GM21390 (cell line): Measurements from ENCODE around the gene FAM184B.

Experiments
- ATAC-seq: cut with Tn5 transposase; IDR thresholded peaks from one replicate; pipeline ENCODE4 v1.9.1; 2021; ENCODE audit not compliant: unreplicated experiment

The FAM184B gene

DNA sequence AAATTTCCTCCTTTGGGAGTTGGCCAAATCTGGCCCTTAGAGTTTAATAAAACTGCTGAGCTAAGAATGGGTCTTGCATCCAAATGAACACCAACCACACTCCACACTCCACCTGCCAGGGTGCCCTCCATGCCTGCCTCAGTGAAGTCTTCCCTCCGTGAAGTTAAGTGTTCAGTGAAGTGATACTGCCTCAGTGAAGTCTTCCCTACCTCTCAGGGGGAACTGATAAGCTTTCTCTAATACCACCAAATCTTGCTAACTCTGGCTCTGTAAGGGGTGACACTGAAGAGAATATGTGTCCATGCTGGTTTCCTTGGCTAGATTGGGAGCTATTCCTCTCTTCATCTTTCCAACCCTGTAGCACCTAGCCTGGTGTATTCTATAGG, 139.0 kb downstream of the FAM184B start:
- ATAC-seq = no peak

DNA sequence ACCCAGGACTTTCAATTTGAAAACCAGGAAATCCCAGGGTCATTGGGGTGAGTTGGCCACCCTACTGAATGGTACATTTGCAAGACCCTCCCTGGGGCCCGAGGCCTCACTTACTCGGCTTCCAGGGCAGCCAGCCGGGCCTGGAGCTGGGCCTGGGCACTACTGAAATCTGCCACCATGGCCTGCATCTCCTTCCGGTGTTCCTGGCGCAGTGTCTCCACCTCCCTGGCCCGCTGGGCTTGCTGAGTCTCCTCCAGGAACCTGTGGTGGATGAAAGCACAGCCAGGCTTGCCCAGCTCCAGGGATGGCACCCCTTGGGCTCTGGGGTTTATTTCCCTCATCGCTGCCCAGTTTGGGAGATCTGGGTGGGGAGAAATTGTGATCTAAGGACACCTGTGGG, 142.3 kb downstream of the FAM184B start:
- no peak for ATAC-seq

DNA sequence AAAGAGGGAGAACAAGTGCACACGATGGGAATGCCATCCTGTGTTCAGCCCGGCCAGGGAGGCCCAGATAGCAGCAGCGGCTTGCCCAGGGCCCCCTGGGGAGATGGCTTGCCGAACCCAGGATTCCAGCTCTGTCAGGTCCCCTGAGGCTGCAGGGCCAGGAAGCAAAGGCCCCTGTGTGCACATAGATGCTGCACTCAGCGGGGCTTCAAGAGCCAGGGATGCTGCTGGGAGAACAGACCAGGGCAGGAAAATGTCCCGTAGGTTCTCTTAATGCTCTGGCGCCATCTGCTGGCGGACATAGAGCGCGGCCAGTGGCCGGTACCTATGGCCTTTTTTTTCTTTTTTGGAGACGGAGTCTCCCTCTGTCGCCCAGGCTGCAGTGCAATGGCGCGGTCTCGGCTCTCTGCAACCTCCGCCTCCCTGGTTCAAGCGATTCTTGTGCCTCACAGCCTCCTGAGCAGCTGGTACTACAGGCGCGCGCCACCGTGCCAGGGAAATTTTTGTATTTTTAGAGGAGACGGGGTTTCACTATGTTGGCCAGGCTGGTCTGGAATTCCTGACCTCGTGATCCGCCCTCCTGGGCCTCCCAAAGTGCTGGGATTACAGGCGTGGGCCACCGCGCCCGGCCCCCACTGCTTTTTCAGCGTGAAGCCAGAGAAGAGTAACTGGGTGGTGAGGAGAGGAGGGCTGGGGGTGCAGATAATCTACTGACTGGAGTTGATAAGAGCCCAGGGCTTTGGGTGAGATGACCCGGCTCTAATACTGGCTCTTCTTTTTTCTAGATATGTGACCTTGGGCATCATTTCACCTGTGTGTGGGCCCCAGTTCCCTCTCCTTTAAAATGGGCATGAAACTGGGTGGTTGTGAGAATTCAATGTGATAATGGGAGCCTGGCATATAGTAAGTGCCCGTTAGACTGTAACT, 144.5 kb downstream of the FAM184B start:
- peak; percentile 90 for ATAC-seq

DNA sequence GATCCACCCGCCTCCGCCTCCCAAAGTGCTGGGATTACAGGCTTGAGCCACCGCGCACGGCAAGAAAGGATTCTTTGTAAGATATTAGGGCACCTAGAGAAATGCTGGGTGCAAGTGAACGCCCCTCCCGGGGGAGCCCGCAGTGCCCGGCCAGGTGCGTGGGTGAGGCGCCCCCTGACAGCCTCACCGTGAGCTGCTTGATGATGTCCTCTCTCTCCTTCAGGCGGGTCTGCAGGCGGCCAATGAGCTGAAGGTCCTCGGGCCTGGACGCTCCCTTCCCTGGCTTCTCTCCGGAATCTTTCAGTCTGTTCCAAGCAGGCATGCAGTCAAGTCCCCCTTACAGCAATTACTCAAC, 145.1 kb downstream of the FAM184B start:
- ATAC-seq = peak; percentile 8

DNA sequence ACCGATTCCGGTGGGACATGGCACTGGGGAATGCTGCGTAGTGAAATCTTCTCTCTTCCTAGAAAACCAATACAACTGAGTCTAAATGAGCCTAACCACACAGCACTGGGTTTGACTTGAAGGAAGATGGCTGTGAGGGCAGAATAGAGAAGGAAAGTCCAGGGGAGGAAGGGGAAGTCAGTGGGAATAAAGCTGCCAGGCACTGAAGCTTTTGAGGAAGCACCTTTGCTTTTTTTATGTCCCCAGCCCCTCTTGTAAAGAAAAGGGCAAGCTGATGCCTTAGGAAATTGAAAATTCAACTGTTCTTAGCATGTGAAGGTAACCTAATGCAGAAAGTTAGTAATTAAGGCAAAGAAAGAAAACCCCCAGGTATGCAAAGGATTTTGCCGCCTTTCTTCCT, 146.4 kb downstream of the FAM184B start:
- no peak for ATAC-seq

DNA sequence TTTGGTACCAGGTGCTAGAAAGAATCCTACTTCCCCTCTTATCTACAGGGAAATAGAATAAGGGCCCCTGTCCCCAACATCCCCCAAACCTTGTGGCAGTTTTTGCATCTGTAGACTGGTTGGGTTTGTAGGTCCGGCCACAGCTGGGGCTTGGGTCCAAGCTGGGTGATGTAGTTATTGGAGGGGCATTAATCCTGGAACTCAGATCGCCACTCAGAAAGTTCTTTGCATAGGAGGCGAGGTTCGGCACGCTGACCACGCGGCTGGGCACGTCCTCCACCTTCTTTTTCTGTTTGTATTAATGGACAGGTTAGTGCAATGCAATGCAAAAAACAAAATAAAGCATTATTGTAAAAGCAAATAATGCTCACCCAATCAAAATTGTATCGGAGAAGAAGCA, 147.8 kb downstream of the FAM184B start:
- no peak for ATAC-seq

DNA sequence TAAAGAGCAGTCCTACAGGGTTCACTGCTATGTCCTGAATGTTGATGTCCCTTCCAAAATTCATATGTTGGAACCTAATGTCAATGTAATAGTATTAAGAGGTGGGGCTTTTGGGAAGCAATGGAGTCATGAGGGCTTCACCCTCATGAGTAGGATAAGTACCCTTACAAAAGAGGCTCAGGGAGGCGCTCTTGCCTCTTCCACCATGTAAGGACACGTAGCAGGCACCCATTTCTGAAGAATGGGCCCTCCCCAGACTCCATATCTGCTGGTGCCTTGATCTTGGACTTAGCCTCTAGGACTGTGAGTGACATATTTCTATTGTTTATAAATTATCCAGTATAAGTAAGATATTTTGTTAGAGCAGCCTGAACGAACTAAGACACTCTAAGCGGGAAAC, 151.2 kb downstream of the FAM184B start:
- no peak for ATAC-seq

DNA sequence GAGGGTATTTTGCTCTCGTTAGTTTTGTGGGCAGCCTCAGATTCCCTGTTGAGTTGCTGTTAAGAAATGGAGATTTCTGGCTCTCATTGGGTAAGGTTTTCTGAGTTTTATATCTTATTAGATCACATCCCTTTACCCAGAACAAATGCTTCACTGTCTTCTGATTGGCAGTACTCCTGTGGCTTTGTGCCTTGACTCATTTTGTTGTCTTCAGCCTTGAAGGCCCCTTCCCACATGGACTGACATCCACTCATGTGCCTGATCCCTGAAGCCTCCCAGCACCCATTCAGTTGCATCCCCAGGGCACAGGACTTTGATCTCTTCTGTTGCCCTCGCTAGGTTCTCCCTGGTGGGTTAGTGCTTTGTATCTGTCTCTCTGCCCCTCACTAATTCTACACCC, 156.6 kb downstream of the FAM184B start:
- no peak for ATAC-seq

DNA sequence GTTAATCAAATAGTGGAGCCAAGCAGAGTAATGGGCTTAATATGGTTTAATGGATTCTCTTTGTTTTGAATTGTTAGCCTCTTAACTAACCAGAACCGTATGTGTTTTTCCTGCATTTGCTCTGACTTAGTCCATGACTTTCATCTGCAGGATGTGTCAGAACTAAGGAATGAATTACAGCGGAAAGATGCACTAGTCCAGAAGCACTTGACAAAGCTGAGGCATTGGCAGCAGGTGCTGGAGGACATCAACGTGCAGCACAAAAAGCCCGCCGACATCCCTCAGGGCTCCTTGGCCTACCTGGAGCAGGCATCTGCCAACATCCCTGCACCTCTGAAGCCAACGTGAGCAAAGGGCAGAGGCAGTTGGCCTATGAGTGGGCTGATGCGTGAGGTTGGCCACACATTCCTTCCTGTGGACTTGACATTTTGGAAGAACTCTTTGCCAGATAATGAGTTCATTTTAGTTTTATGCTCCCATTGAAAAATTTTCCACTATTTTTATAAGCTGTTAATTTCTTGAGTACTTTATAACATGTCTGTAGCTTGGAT, 157.9 kb downstream of the FAM184B start:
- no peak for ATAC-seq

DNA sequence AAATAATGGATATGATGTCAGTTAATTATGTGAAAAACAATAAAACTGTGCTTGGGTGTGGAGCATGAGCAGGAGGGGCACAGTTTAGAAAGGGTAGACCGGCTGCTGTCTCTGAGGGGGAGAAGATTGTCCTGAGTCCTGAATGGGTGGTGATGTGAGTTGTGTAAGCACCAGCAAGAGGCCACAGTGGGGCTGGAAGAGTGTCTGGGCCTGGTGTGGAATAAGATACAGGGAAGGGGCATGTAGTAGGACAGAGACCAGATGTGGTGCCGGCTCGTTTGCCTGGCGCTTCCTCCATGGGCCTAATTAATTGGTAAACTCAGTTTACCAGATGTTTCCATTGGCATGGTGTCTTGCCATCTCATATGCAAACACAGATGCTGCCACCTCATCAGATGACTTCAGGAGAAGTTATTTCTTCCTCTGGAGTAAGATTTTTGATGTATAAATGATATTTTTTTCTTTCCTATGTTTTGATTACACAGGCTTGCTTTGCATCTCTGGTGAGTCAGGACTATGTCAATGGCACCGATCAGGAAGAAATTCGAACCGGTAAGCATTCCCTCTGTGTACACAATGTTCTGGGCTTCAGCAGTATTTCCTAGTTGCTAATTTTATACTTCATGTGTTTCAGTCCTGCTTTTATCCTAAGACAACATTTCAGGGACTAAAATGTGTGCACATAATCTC, 161.9 kb downstream of the FAM184B start:
- no peak for ATAC-seq

DNA sequence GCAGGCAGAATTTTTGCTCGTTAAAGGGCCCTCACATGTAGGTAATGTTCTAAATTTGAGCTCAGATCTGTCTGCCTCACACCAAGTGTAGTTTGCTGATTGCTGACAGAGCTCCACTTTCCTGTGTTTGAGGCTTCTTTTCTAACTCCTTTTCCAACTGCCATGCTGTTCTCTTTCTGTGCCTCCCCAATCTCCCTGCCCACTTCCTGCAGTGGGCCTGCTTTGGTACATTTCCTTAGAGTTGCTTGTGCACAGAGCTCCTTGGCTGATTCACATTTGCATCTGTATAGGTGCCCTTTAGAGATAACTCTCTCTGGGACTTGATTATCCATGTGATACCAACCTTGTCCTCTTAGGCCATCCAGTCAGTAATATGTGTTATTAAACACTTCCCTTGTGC, 162.5 kb downstream of the FAM184B start:
- ATAC-seq = no peak

DNA sequence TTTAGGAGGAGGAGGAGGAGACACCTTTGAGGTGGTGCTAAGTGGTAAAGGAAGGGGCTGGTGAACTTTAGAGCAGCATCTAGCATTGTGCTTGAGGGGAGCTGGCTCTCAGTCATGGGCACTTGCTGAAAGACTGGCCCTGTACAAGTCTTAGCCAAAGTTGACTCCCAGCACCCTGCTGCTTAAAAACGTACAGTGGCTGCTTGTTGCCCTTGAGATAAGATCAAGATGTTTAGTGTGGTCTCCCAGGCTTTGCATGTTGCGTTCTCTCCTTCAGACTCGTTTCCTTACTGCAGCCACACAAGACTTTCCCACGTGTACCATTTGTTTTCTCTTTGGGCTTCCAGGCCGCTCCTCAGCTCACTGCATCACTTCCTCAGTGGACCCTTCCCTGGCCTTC, 165.1 kb downstream of the FAM184B start:
- ATAC-seq = no peak

DNA sequence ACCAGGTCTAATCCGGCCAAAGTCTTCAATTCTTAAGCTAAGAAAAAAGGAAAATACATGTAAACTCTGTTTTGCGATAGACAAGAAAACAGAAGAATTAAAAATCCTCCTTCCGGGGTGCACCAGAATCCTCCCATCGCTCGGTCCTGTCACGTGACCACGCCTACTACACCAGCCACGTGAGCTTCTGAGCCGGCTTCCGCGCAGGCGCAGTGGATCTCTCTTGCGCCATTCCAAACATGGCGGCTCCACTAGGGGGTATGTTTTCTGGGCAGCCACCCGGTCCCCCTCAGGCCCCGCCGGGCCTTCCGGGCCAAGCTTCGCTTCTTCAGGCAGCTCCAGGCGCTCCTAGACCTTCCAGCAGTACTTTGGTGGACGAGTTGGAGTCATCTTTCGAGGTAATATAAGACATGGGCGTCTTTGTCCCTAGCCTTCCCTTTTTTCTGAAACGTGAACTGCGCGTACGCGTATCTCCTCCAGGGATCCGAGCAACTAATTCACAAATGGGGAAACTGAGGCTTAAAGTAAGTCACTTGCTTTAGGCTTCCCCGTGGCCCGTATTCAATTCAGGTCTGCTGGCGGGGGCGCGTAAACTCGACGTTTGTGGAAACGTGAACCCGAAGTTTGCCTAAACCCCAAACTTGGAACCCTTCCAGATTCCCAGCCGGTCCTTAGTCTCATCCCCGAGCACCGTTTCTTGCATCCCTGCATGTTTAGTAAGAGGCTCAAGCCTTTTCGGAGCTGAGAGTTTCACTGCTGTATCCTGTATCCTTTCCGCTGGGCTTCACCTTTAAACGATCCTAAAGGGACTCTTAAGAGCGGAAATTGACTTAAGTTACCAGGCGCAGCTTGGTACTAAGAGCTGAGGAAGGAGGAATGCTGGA, 166.8 kb downstream of the FAM184B start, which contains the start of gene MED28:
Gene MED28, plus strand, starts transcription at position 226 of the 884 bp plus-strand sequence. Its CDS starts 14 bp downstream, at position 240.
- peak; percentile 96 for ATAC-seq

DNA sequence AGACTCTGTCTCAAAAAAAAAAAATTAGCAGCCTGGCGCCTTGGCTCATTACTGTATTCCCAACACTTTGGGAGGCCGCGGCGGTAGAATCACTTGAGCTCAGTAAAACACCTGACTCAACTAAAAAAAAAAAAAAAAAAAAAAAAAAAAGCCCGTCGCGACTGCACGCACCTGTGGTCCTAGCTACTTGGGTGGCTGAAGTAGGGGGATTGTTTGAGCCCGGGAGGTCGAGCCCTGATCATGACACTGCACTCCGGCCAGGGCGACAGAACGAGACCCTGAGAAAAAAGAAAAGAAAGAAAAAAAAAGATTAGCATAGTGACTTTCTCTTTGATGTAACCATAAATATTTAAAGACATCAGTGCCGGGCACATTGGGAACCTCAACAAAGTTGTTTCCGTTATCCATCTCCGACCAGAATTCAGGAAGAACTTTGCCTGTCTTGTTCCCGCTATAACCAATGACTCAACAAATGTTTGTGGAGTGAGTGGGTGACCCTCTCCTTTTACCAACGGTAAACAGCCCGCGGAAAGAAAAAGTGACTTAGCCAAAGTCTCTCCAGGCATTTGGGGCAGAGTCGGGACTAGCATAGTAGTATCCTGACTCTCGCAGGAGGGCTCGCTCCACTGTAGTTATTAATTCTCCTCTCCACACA, 167.5 kb downstream of the FAM184B start:
- ATAC-seq = peak; percentile 44

DNA sequence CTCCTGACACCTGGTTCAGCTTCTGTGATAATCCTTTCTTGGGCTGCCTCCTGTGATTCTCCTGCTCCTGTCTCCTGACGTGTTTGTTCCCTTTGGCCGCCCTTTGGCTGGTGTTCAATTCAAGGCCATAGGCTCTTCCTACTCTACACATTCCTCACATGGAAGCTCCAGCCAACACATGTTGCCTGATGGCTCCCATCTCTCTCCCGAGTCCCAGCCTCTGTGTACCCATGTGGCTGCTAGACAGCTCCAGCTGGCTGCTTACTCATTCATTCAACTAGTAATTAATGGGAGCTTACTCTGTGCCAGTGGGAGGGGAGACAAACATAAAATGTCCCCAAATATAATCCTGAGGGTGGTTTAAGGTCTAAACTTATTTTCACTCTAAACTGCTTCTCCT, 176.2 kb downstream of the FAM184B start:
- no peak for ATAC-seq

DNA sequence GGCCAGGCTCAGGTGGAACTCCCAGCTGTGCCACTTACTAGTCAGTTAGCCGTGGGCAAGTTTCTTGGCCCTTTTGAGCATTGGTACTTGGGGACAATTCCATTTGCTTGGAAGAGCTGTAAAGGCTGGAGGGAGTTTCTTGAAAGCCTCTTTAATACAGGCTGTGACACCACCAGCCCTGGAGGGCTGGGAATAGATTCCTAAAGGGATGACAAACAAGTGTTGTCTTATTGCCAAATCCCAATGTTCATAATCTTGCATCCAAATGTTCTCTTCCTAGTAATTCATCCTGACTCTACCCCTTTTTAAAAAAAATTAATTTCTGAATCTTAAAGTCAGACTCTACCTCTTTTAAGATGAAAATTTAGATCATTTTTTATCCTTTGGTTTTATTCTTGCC, 181.6 kb downstream of the FAM184B start:
- ATAC-seq = no peak

DNA sequence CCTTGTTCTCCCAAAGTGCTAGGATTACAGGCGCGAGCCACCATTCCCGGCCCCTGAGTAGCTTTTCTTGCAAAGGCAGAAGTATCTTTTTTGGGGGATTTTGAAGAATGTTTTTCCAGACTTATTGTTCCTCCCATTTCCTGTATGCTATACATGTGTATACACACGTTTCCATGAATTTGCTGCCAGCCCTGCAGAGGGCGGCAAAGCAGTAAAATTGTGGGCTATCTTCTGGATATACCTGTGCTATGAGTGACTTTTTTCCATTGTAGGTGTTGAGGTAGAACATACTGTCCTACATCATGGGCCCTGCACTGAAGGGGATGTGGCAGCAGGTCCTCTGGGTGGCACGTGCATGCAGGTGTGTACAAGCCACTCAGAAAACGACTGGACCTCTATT, 183.9 kb downstream of the FAM184B start:
- ATAC-seq = no peak

DNA sequence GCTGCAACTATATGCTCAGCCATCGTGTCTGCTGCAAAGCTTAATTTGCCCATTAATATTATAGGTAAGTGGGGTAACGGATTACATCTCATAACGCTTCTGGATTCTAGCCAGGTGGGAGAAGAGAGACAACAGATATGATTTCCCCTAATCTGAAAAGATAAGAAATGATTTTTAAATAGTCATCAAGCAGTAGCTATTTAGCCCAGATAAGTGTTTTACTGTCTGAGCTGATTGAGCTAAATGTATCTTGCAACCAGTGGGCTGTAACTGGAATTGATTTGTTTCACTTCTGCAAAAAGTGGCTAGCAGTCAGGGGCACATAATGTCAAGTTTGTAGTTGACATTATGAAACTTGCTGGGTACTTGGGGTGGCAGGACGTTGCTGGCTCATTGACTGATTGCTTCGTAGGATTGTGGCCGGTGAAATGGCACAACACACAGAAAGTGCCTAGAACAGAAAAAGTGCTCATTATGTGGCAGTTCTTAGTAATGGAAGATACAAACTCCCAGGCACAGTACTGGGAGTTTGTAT, 185.9 kb downstream of the FAM184B start:
- peak; percentile 79 for ATAC-seq

DNA sequence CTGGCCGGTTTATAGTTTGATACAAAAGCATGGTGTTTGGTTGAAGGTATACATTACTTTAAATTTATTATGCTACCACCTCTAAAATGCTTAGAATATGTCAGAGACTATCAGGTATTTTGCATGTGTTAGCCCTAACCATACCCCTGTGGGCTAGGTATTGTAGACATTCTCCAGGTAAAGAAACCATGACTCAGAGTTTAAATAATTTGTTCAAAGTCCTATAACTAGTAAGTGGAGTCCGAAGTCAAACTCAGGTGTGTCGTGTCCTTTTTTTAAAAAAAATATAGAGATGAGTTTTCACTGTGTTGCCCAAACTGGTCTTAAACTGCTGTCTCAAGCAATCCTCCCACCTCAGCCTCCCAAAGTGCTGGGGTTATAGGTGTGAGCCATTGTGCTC, 192.1 kb downstream of the FAM184B start:
- no peak for ATAC-seq

DNA sequence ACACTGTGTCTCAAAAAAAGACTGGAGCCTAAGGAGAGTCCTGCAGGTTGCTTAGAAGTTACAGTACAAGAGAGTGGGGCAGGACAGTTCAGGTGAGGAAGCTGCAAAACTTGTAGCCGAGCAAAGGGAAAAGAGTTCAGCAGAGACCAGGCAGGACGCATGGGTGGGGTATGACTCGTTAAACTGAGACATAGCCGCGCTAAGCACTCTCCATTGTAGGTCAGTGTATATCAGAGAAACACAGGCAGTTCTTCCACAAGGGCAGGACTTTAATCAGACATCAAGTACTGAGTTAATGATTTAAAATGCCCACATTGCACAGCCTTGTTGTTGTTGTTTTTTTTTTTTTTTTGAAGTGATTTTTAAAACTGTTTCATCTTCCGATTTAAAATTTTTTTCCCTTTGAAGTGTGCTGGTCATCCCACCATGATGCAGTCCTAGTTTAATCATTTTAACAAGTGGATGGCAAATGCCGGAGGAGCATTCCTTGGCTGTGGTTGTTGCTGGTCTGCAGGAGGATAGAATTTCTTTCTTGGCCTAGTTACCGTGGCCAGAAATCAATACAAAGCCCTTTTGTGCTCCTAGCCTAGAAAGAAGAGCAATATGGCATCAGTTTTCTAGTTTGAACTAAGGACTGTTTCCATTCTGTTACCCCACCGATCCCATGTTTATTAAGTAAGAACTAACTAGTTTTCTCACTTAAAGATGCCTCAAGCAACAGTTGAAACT, 194.2 kb downstream of the FAM184B start:
- no peak for ATAC-seq
